GM12878 (cell line): Measurements from ENCODE around the gene ZBTB39. TPM values are rescaled to one million over a fixed set of nuclear protein-coding genes. Genes with fewer than 3 reads are reported as not detected.

ENCODE experiments used
- ATAC-seq: fragments of 200-7000 bp; cut with Tn5 transposase; 3 replicates; pipeline ENCODE4 v1.9.1; 2020; ENCODE audit warnings: mild to moderate bottlenecking, moderate library complexity
- BruUV-seq: library from RNA; stranded (reverse); fragments of 400-500 nt; replicated peaks from 2 replicates; lab custom pipeline; 2021; lab: Mats Ljungman, UMichigan
- CTCF ChIA-PET: fragments of 300-600 bp; sonication (Branson Sonifier 250); formaldehyde crosslinking; extraction: SDS; loops from one replicate; lab custom pipeline; 2021; ENCODE audit warnings: inconsistent platforms; lab: Yijun Ruan, JAX
- POLR2A ChIA-PET: fragments of 350-600 bp; formaldehyde crosslinking; extraction: SDS; loops from one replicate; lab custom pipeline; 2021; ENCODE audit warnings: inconsistent platforms; lab: Charles Lee
- RAD21 ChIA-PET: fragments of 300-600 bp; sonication (Branson Sonifier 250); formaldehyde crosslinking; loops from one replicate; lab custom pipeline; 2023; ENCODE audit warnings: antibody characterized with exemption; ENCODE audit not compliant: unreplicated experiment; lab: Charles Lee
- SMC1A ChIA-PET: fragments of 300-600 bp; sonication (Branson Sonifier 250); formaldehyde crosslinking; loops from one replicate; lab custom pipeline; 2023; ENCODE audit not compliant: unreplicated experiment, uncharacterized antibody; lab: Charles Lee
- DNase-seq: peaks from one replicate; pipeline ENCODE4 v3.0.0-alpha.2; 2011; ENCODE audit warnings: low read depth, low spot score
- FAIRE-seq: peaks from 3 replicates; lab custom pipeline; 2011; peaks lifted over from hg19 to GRCh38; lab: Jason Lieb, UNC
- H2AFZ ChIP-seq: 2 replicates; pipeline ENCODE4 v1.6.0; 2011; ENCODE audit warnings: low read depth, low read length, control low read depth; ENCODE audit not compliant: control insufficient read depth
- H3K27ac ChIP-seq: 2 replicates; pipeline ENCODE4 v1.5.1; 2011; ENCODE audit warnings: control low read depth; ENCODE audit not compliant: control insufficient read depth, insufficient read depth
- H3K27me3 ChIP-seq, 2 experiments: replicated peaks in 1 of 2; 2 replicates each; pipeline versions ENCODE4 v1.6.0 to v1.6.1; 2011; ENCODE audit warnings: low read length in 1 of 2; ENCODE audit not compliant: control insufficient read depth in 2 of 2, insufficient read depth in 2 of 2
- H3K36me3 ChIP-seq, 2 experiments: 2 replicates each; pipeline ENCODE4 v1.5.1; 2011; ENCODE audit warnings: low read length in 1 of 2; ENCODE audit not compliant: control insufficient read depth in 2 of 2, insufficient read depth in 2 of 2
- H3K4me1 ChIP-seq: 2 replicates; pipeline ENCODE4 v1.6.1; 2011; ENCODE audit warnings: mild to moderate bottlenecking, low read length, moderate library complexity, mixed read lengths; ENCODE audit not compliant: control insufficient read depth, insufficient read depth
- H3K4me2 ChIP-seq: 2 replicates; pipeline ENCODE4 v1.6.0; 2011; ENCODE audit warnings: control low read depth; ENCODE audit not compliant: control insufficient read depth, insufficient read depth
- H3K4me3 ChIP-seq: fragments of 200-600 bp; sonication (generic); 2 replicates; pipeline ENCODE4 v1.5.1; 2016
- H3K79me2 ChIP-seq: 2 replicates; pipeline ENCODE4 v1.6.0; 2011; ENCODE audit warnings: low read length; ENCODE audit not compliant: control insufficient read depth, insufficient read depth
- H3K9ac ChIP-seq: 2 replicates; pipeline ENCODE4 v1.8.0; 2011; ENCODE audit warnings: low read length, control low read depth, mixed read lengths; ENCODE audit not compliant: control insufficient read depth, insufficient read depth
- H3K9me3 ChIP-seq: replicated peaks from 3 replicates; pipeline ENCODE4 v1.5.1; 2011; ENCODE audit warnings: mild to moderate bottlenecking, low read length; ENCODE audit not compliant: control insufficient read depth, insufficient read depth
- H4K20me1 ChIP-seq: 2 replicates; pipeline ENCODE4 v1.6.0; 2011; ENCODE audit not compliant: control insufficient read depth, insufficient read depth
- ATF7 ChIP-seq: fragments of 450-650 bp; IDR thresholded peaks from 2 replicates; pipeline ENCODE4 v1.6.1; 2016; ENCODE audit warnings: low read depth, mild to moderate bottlenecking
- CBX3 ChIP-seq: fragments of 200-600 bp; sonication (generic); IDR thresholded peaks from 2 replicates; pipeline ENCODE4 v1.6.1; 2016; ENCODE audit warnings: low read depth, borderline replicate concordance
- CBX5 ChIP-seq: sonication (generic); IDR thresholded peaks from 2 replicates; pipeline ENCODE4 v1.6.1; 2016; ENCODE audit warnings: low read depth, moderate library complexity, mild to moderate bottlenecking, inconsistent platforms
- CREB1 ChIP-seq: IDR thresholded peaks from 2 replicates; pipeline ENCODE4 v1.6.1; 2012; ENCODE audit warnings: low read depth, mild to moderate bottlenecking, inconsistent platforms
- EGR1 ChIP-seq, 2 experiments: IDR thresholded peaks; 1 replicate in 1 of 2; 2 replicates in 1 of 2; pipeline ENCODE4 v1.6.1; 2011 to 2012; ENCODE audit warnings: low read depth in 2 of 2, low read length in 2 of 2, borderline replicate concordance in 1 of 2, mild to moderate bottlenecking in 1 of 2, moderate library complexity in 1 of 2
- GATAD2B ChIP-seq: fragments of 450-650 bp; conservative IDR thresholded peaks from 2 replicates; pipeline ENCODE4 v1.6.1; 2017; ENCODE audit warnings: low read depth, mild to moderate bottlenecking, moderate library complexity
- MEF2B ChIP-seq: fragments of 450-650 bp; IDR thresholded peaks from 2 replicates; pipeline ENCODE4 v1.6.1; 2018; ENCODE audit warnings: mild to moderate bottlenecking, moderate library complexity; ENCODE audit not compliant: partially characterized antibody, poor library complexity, severe bottlenecking
- NFYA ChIP-seq: IDR thresholded peaks from 2 replicates; pipeline ENCODE4 v1.6.1; 2011; ENCODE audit warnings: low read depth, mild to moderate bottlenecking, low read length, improper control_type of control experiment, borderline replicate concordance
- PAX8 ChIP-seq: fragments of 450-650 bp; IDR thresholded peaks from 2 replicates; pipeline ENCODE4 v1.6.1; 2017; ENCODE audit warnings: mild to moderate bottlenecking, moderate library complexity
- RAD21 ChIP-seq: IDR thresholded peaks from 2 replicates; pipeline ENCODE4 v1.6.1; 2011; ENCODE audit warnings: mild to moderate bottlenecking, low read depth, low read length, moderate library complexity; ENCODE audit not compliant: insufficient read depth
- SMARCA5 ChIP-seq: fragments of 450-650 bp; IDR thresholded peaks from 2 replicates; pipeline ENCODE4 v1.6.1; 2017; ENCODE audit warnings: mild to moderate bottlenecking
- YBX1 ChIP-seq: fragments of 450-650 bp; IDR thresholded peaks from 2 replicates; pipeline ENCODE4 v1.6.1; 2016; ENCODE audit warnings: antibody characterized with exemption
- WGBS: methylation state at CpG from one replicate; pipeline ENCODE4 v1.1.6; 2016; ENCODE audit warnings: low lambda C conversion rate; ENCODE audit not compliant: insufficient replicate concordance, insufficient coverage; ENCODE audit errors: missing lambda C conversion rate; 5-methylcytosine and 5-hydroxymethylcytosine counted together
- in situ Hi-C: fragments of 300-500 bp; cut with MboI; formaldehyde crosslinking; loops from 9 replicates; pipeline ENCODE4 v1.14.3; 2018; ENCODE audit warnings: mixed read lengths
- intact Hi-C: fragments of 100-400 bp; cut with micrococcal nuclease; formaldehyde crosslinking; loops from one replicate; pipeline ENCODE4 v1.14.2; 2022; ENCODE audit not compliant: unreplicated experiment
- polyA plus RNA-seq, 11 experiments: library from polyadenylated mRNA; depleted of rRNA in 4 of 11; unstranded in 6 of 11; stranded (reverse) in 5 of 11; fragments of >200 nt; fragmentation: Nextera tagmentation in 4 of 11; fragmentation: Illumina TruSeq in 1 of 11; extraction: Ambion mirVana in 4 of 11; extraction: Trizol in 1 of 11; gene quantifications; 1 replicate in 1 of 11; 2 replicates in 10 of 11; pipeline versions ENCODE4 v1.2.1 to v1.2.3, GENCODE V29; 2011 to 2016; ENCODE audit warnings: inconsistent platforms in 2 of 11, missing spikeins in 2 of 11, low read depth in 1 of 11
- total RNA-seq, 4 experiments: library from RNA; depleted of rRNA in 3 of 4; stranded (reverse); fragments of >200 nt in 3 of 4; fragmentation: Illumina TruSeq in 1 of 4; extraction: Trizol in 1 of 4; gene quantifications; 2 replicates each; pipeline versions ENCODE4 v1.2.1 to v1.2.3, GENCODE V29; 2013 to 2021
- TF ChIP-seq, protein P1 (sequence below): IDR thresholded peaks from 2 replicates; pipeline ENCODE4 v1.6.1; 2012; ENCODE audit warnings: low read depth, low read length, improper control_type of control experiment
- TF ChIP-seq, protein P2 (sequence below): fragments of 450-650 bp; IDR thresholded peaks from 2 replicates; pipeline ENCODE4 v1.6.1; 2016; ENCODE audit warnings: mild to moderate bottlenecking
- TF ChIP-seq, protein P3 (sequence below): IDR thresholded peaks from 2 replicates; pipeline ENCODE4 v1.6.1; 2011; ENCODE audit warnings: low read depth, low read length, improper control_type of control experiment, borderline replicate concordance

The ZBTB39 gene
- total and polyA plus RNA-seq, 10 of the 15 experiments (the other 5 are each of a cell fraction or from before 2014, with no cell fraction given) = 0.88 to 6.8 (median 4.4) TPM

DNA sequence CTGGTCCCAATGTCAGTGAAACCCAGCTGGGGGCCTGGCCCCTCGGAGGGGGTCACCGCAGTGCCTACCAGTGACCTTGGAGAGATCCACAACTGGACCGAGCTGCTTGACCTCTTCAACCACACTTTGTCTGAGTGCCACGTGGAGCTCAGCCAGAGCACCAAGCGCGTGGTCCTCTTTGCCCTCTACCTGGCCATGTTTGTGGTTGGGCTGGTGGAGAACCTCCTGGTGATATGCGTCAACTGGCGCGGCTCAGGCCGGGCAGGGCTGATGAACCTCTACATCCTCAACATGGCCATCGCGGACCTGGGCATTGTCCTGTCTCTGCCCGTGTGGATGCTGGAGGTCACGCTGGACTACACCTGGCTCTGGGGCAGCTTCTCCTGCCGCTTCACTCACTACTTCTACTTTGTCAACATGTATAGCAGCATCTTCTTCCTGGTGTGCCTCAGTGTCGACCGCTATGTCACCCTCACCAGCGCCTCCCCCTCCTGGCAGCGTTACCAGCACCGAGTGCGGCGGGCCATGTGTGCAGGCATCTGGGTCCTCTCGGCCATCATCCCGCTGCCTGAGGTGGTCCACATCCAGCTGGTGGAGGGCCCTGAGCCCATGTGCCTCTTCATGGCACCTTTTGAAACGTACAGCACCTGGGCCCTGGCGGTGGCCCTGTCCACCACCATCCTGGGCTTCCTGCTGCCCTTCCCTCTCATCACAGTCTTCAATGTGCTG, 11.0 kb downstream of the ZBTB39 start (continued):
- TF ChIP-seq, protein P1, sequence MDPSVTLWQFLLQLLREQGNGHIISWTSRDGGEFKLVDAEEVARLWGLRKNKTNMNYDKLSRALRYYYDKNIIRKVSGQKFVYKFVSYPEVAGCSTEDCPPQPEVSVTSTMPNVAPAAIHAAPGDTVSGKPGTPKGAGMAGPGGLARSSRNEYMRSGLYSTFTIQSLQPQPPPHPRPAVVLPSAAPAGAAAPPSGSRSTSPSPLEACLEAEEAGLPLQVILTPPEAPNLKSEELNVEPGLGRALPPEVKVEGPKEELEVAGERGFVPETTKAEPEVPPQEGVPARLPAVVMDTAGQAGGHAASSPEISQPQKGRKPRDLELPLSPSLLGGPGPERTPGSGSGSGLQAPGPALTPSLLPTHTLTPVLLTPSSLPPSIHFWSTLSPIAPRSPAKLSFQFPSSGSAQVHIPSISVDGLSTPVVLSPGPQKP = no peak
- TF ChIP-seq PAX8 (no peak), YBX1 (no peak), CREB1 (no peak)

DNA sequence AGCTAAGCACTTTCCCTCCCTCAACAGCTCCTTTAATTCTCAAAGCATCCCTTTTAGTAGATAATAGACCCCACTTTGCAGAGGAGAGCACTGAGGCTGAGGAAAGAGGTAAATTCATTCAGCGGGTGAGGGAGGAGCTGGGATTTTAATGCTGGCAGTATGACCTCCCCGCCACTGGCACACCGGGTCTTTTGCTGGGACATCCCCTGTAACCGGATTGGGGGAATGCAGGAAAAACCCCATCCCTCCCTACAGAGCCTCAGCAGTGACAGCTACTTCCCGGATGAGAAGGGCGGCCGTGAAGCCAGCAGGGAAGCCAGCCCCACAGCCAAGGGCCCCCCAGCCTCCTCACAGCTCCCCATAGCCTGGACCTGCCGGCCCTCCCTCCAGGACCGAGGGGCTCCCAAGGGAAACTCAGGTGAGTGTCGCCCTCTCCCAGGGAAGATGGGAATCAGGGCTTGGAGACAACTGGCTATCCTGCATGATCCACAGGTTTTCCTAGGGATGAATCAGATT, 12.1 kb downstream of the ZBTB39 start:
- Histone ChIP-seq H3K4me3 (no peak overlapping the region), H3K4me1 (peaks cover 24% of the 10 kb centered on the region), H3K27me3 (no peaks in the 10 kb centered on the region), H3K4me2 (no peak overlapping the region), H3K79me2 (no peaks in the 10 kb centered on the region), H2AFZ (no peak overlapping the region), H3K9me3 (no peaks in the 10 kb centered on the region), H3K27ac (no peak overlapping the region), H4K20me1 (no peaks in the 10 kb centered on the region), H3K9ac (no peak overlapping the region), H3K36me3 (no peaks in the 10 kb centered on the region; a peak in 1 of 4 replicates)
- no TSS peak for BruUV-seq
- ChIA-PET CTCF (interaction anchor here (0.8 to 1.7 kb wide), 5 partner anchors 9 to 241 kb away, joined by 3 to 7 read pairs (median 4); no protein-coding TSS in a partner anchor), POLR2A (no interaction called here), SMC1A (no interaction called here), RAD21 (no interaction called here)
- ATAC-seq = no peak
- WGBS = 94% methylated on average over 10 of the region's 10 CpGs
- no peak for DNase-seq
- no peak for FAIRE-seq
- intact Hi-C loops (no loop called here), in situ Hi-C loops (no loop called here)
- TF ChIP-seq NFYA (no peak), RAD21 (no peak), ATF7 (no peak), CBX3 (no peak), MEF2B (no peak), SMARCA5 (no peak), GATAD2B (no peak), CBX5 (no peak), EGR1 (IDR thresholded peaks at IDR 0.05; ENCODE audit: borderline replicate concordance in 1 of 2, low read depth in 2 of 2, low read length in 2 of 2) (no peak)
- TF ChIP-seq, protein P2, sequence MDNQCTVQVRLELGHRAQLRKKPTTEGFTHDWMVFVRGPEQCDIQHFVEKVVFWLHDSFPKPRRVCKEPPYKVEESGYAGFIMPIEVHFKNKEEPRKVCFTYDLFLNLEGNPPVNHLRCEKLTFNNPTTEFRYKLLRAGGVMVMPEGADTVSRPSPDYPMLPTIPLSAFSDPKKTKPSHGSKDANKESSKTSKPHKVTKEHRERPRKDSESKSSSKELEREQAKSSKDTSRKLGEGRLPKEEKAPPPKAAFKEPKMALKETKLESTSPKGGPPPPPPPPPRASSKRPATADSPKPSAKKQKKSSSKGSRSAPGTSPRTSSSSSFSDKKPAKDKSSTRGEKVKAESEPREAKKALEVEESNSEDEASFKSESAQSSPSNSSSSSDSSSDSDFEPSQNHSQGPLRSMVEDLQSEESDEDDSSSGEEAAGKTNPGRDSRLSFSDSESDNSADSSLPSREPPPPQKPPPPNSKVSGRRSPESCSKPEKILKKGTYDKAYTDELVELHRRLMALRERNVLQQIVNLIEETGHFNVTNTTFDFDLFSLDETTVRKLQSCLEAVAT = no peak
- TF ChIP-seq, protein P3, sequence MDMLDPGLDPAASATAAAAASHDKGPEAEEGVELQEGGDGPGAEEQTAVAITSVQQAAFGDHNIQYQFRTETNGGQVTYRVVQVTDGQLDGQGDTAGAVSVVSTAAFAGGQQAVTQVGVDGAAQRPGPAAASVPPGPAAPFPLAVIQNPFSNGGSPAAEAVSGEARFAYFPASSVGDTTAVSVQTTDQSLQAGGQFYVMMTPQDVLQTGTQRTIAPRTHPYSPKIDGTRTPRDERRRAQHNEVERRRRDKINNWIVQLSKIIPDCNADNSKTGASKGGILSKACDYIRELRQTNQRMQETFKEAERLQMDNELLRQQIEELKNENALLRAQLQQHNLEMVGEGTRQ = no peak
